GM12878 (cell line): ENCODE data around the gene DCC. TPM values are rescaled to one million over a fixed set of nuclear protein-coding genes. Genes with fewer than 3 reads are reported as not detected.

Experiments
- ATAC-seq: fragments of 200-7000 bp; cut with Tn5 transposase; 3 replicates; pipeline ENCODE4 v1.9.1; 2020; ENCODE audit warnings: mild to moderate bottlenecking, moderate library complexity
- BruUV-seq: library from RNA; stranded (reverse); fragments of 400-500 nt; replicated peaks from 2 replicates; lab custom pipeline; 2021; lab: Mats Ljungman, UMichigan
- CTCF ChIA-PET: fragments of 300-600 bp; sonication (Branson Sonifier 250); formaldehyde crosslinking; extraction: SDS; loops from one replicate; lab custom pipeline; 2021; ENCODE audit warnings: inconsistent platforms; lab: Yijun Ruan, JAX
- POLR2A ChIA-PET: fragments of 350-600 bp; formaldehyde crosslinking; extraction: SDS; loops from one replicate; lab custom pipeline; 2021; ENCODE audit warnings: inconsistent platforms; lab: Charles Lee
- RAD21 ChIA-PET: fragments of 300-600 bp; sonication (Branson Sonifier 250); formaldehyde crosslinking; loops from one replicate; lab custom pipeline; 2023; ENCODE audit warnings: antibody characterized with exemption; ENCODE audit not compliant: unreplicated experiment; lab: Charles Lee
- SMC1A ChIA-PET: fragments of 300-600 bp; sonication (Branson Sonifier 250); formaldehyde crosslinking; loops from one replicate; lab custom pipeline; 2023; ENCODE audit not compliant: unreplicated experiment, uncharacterized antibody; lab: Charles Lee
- DNase-seq: peaks from one replicate; pipeline ENCODE4 v3.0.0-alpha.2; 2011; ENCODE audit warnings: low read depth, low spot score
- FAIRE-seq: peaks from 3 replicates; lab custom pipeline; 2011; peaks lifted over from hg19 to GRCh38; lab: Jason Lieb, UNC
- H2AFZ ChIP-seq: 2 replicates; pipeline ENCODE4 v1.6.0; 2011; ENCODE audit warnings: low read depth, low read length, control low read depth; ENCODE audit not compliant: control insufficient read depth
- H3K27ac ChIP-seq: 2 replicates; pipeline ENCODE4 v1.5.1; 2011; ENCODE audit warnings: control low read depth; ENCODE audit not compliant: control insufficient read depth, insufficient read depth
- H3K27me3 ChIP-seq, 2 experiments: replicated peaks in 1 of 2; 2 replicates each; pipeline versions ENCODE4 v1.6.0 to v1.6.1; 2011; ENCODE audit warnings: low read length in 1 of 2; ENCODE audit not compliant: control insufficient read depth in 2 of 2, insufficient read depth in 2 of 2
- H3K36me3 ChIP-seq, 2 experiments: 2 replicates each; pipeline ENCODE4 v1.5.1; 2011; ENCODE audit warnings: low read length in 1 of 2; ENCODE audit not compliant: control insufficient read depth in 2 of 2, insufficient read depth in 2 of 2
- H3K4me1 ChIP-seq: 2 replicates; pipeline ENCODE4 v1.6.1; 2011; ENCODE audit warnings: mild to moderate bottlenecking, low read length, moderate library complexity, mixed read lengths; ENCODE audit not compliant: control insufficient read depth, insufficient read depth
- H3K4me2 ChIP-seq: 2 replicates; pipeline ENCODE4 v1.6.0; 2011; ENCODE audit warnings: control low read depth; ENCODE audit not compliant: control insufficient read depth, insufficient read depth
- H3K4me3 ChIP-seq: fragments of 200-600 bp; sonication (generic); 2 replicates; pipeline ENCODE4 v1.5.1; 2016
- H3K79me2 ChIP-seq: 2 replicates; pipeline ENCODE4 v1.6.0; 2011; ENCODE audit warnings: low read length; ENCODE audit not compliant: control insufficient read depth, insufficient read depth
- H3K9ac ChIP-seq: 2 replicates; pipeline ENCODE4 v1.8.0; 2011; ENCODE audit warnings: low read length, control low read depth, mixed read lengths; ENCODE audit not compliant: control insufficient read depth, insufficient read depth
- H3K9me3 ChIP-seq: replicated peaks from 3 replicates; pipeline ENCODE4 v1.5.1; 2011; ENCODE audit warnings: mild to moderate bottlenecking, low read length; ENCODE audit not compliant: control insufficient read depth, insufficient read depth
- H4K20me1 ChIP-seq: 2 replicates; pipeline ENCODE4 v1.6.0; 2011; ENCODE audit not compliant: control insufficient read depth, insufficient read depth
- CBX5 ChIP-seq: sonication (generic); IDR thresholded peaks from 2 replicates; pipeline ENCODE4 v1.6.1; 2016; ENCODE audit warnings: low read depth, moderate library complexity, mild to moderate bottlenecking, inconsistent platforms
- HDGF ChIP-seq: fragments of 450-650 bp; IDR thresholded peaks from 2 replicates; pipeline ENCODE4 v1.6.1; 2016; ENCODE audit warnings: antibody characterized with exemption
- JUNB ChIP-seq: IDR thresholded peaks from 2 replicates; pipeline ENCODE4 v1.6.1; 2016; ENCODE audit warnings: antibody characterized with exemption, mild to moderate bottlenecking
- NFYB ChIP-seq: IDR thresholded peaks from 2 replicates; pipeline ENCODE4 v1.6.1; 2011; ENCODE audit warnings: low read depth, mild to moderate bottlenecking, low read length, improper control_type of control experiment, moderate library complexity; ENCODE audit not compliant: insufficient read depth
- PAX5 ChIP-seq: IDR thresholded peaks from 2 replicates; pipeline ENCODE4 v1.6.1; 2011; ENCODE audit warnings: low read depth, low read length, borderline replicate concordance
- WGBS: methylation state at CpG from one replicate; pipeline ENCODE4 v1.1.6; 2016; ENCODE audit warnings: low lambda C conversion rate; ENCODE audit not compliant: insufficient replicate concordance, insufficient coverage; ENCODE audit errors: missing lambda C conversion rate; 5-methylcytosine and 5-hydroxymethylcytosine counted together
- in situ Hi-C: fragments of 300-500 bp; cut with MboI; formaldehyde crosslinking; loops from 9 replicates; pipeline ENCODE4 v1.14.3; 2018; ENCODE audit warnings: mixed read lengths
- intact Hi-C: fragments of 100-400 bp; cut with micrococcal nuclease; formaldehyde crosslinking; loops from one replicate; pipeline ENCODE4 v1.14.2; 2022; ENCODE audit not compliant: unreplicated experiment
- polyA plus RNA-seq, 11 experiments: library from polyadenylated mRNA; depleted of rRNA in 4 of 11; unstranded in 6 of 11; stranded (reverse) in 5 of 11; fragments of >200 nt; fragmentation: Nextera tagmentation in 4 of 11; fragmentation: Illumina TruSeq in 1 of 11; extraction: Ambion mirVana in 4 of 11; extraction: Trizol in 1 of 11; gene quantifications; 1 replicate in 1 of 11; 2 replicates in 10 of 11; pipeline versions ENCODE4 v1.2.1 to v1.2.3, GENCODE V29; 2011 to 2016; ENCODE audit warnings: inconsistent platforms in 2 of 11, missing spikeins in 2 of 11, low read depth in 1 of 11
- total RNA-seq, 4 experiments: library from RNA; depleted of rRNA in 3 of 4; stranded (reverse); fragments of >200 nt in 3 of 4; fragmentation: Illumina TruSeq in 1 of 4; extraction: Trizol in 1 of 4; gene quantifications; 2 replicates each; pipeline versions ENCODE4 v1.2.1 to v1.2.3, GENCODE V29; 2013 to 2021
- TF ChIP-seq, protein P1 (sequence below): IDR thresholded peaks from 2 replicates; pipeline ENCODE4 v1.6.1; 2011; ENCODE audit warnings: low read depth, low read length, improper control_type of control experiment, borderline replicate concordance
- TF ChIP-seq, protein P2 (sequence below): IDR thresholded peaks from 2 replicates; pipeline ENCODE4 v1.6.1; 2011; ENCODE audit warnings: borderline replicate concordance, low read depth, mild to moderate bottlenecking, moderate library complexity, low read length; ENCODE audit not compliant: insufficient read depth, poor library complexity, severe bottlenecking

DCC gene
- total and polyA plus RNA-seq, 10 of the 15 experiments (the other 5 are each of a cell fraction or from before 2014, with no cell fraction given): 0.01 TPM; not detected in 9

DNA sequence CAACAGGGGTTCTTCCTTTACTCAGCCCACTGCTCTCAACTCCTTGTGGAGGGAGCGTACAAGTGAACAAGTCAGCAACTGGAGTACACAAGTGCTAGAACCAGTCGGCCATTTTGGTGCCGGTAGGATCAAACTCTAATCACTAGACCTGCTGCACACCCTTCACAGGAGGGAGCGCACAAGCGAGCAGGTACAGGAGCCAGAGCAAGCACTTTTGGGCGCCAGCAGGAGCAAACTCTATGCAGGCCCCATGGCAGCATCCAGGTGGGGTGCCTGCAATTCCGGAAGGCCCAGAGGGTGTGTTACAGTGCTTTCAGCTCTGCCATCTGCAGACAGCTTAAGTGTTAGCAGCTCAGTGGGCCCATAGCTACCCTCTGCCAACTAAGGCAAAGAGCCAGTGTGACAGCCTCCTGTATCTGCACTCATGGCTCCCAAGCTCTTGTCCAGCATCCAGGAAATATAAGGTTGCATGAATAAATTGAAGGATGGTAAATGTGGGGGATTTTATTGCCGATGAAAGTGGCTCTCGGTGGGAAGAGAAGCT is 426.1 kb downstream of the DCC start:
- RAD21 ChIA-PET: no interaction called here
- in situ Hi-C loops: no loop called here
- 22% methylated on average over 9 of the region's 9 CpGs for WGBS

More for the DNA sequence above, 426.1 kb downstream of the DCC start:
- ATAC-seq (no peak), FAIRE-seq (no peak)
- no peak overlapping the region for H3K4me2 ChIP-seq
- H3K36me3 ChIP-seq: no peaks in the 10 kb centered on the region
- POLR2A ChIA-PET: no interaction called here
- H3K9me3 ChIP-seq: no peaks in the 10 kb centered on the region
- H3K27ac ChIP-seq: no peak overlapping the region
- no peak overlapping the region for H3K9ac ChIP-seq
- H3K27me3 ChIP-seq: no peaks in the 10 kb centered on the region
- no TSS peak for BruUV-seq
- intact Hi-C loops: no loop called here
- H3K4me1 ChIP-seq: no peaks in the 10 kb centered on the region
- no peaks in the 10 kb centered on the region for H4K20me1 ChIP-seq
- H3K4me3 ChIP-seq: no peak overlapping the region
- no peak overlapping the region for H2AFZ ChIP-seq
- TF ChIP-seq JUNB (no peak), HDGF (no peak), NFYB (no peak), PAX5 (no peak), CBX5 (no peak)
- TF ChIP-seq, protein P1, sequence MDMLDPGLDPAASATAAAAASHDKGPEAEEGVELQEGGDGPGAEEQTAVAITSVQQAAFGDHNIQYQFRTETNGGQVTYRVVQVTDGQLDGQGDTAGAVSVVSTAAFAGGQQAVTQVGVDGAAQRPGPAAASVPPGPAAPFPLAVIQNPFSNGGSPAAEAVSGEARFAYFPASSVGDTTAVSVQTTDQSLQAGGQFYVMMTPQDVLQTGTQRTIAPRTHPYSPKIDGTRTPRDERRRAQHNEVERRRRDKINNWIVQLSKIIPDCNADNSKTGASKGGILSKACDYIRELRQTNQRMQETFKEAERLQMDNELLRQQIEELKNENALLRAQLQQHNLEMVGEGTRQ: no peak
- TF ChIP-seq, protein P2, sequence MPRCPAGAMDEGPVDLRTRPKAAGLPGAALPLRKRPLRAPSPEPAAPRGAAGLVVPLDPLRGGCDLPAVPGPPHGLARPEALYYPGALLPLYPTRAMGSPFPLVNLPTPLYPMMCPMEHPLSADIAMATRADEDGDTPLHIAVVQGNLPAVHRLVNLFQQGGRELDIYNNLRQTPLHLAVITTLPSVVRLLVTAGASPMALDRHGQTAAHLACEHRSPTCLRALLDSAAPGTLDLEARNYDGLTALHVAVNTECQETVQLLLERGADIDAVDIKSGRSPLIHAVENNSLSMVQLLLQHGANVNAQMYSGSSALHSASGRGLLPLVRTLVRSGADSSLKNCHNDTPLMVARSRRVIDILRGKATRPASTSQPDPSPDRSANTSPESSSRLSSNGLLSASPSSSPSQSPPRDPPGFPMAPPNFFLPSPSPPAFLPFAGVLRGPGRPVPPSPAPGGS: no peak
- TF ChIP-seq, all 136 proteins: peak for 0
- H3K79me2 ChIP-seq: no peaks in the 10 kb centered on the region
- DNase-seq: no peak
- SMC1A ChIA-PET: interaction anchor here (0.6 kb wide), 1 partner anchor 109 kb away, joined by 3 read pairs; no protein-coding TSS in a partner anchor
- CTCF ChIA-PET: no interaction called here
